ENCODE data around the gene ALOXE3.

ALOXE3 gene

GRCh38 chr17:8131844-8132441 lies 13.6 kb upstream of the ALOXE3 start:
- H3K36me3 ChIP-seq (ENCODE audit: insufficient read depth, low read length) = no peaks in the 10 kb centered on the region
- H3K27ac ChIP-seq (ENCODE audit: low read depth, low read length, poor library complexity, severe bottlenecking) = no peak overlapping the region
- no peaks in the 10 kb centered on the region for H3K79me2 ChIP-seq (ENCODE audit: insufficient read depth, low read length)
- no peaks in the 10 kb centered on the region for H4K20me1 ChIP-seq (ENCODE audit: insufficient read depth, low read length)
- TF ChIP-seq CTCF (IDR thresholded peaks at IDR 0.05; ENCODE audit: low read length) (no peak), EZH2 (IDR thresholded peaks at IDR 0.05; ENCODE audit: borderline replicate concordance, low read length) (no peak)
- H3K9ac ChIP-seq (ENCODE audit: low read length) = no peak overlapping the region
- no peaks in the 10 kb centered on the region for H3K27me3 ChIP-seq (ENCODE audit: insufficient read depth, low read length)
- H3F3A ChIP-seq (ENCODE audit: insufficient read depth, low read length) = peaks cover 2% of the 10 kb centered on the region
- no peaks in the 10 kb centered on the region for H3K9me3 ChIP-seq (ENCODE audit: low read length)
- no peak overlapping the region for H3K4me3 ChIP-seq (ENCODE audit: low read depth, low read length, poor library complexity, severe bottlenecking)
- H3K9me2 ChIP-seq (ENCODE audit: low read depth, low read length) = no peaks in the 10 kb centered on the region
- peaks cover 4% of the 10 kb centered on the region for H3K4me1 ChIP-seq (ENCODE audit: insufficient read depth, low read length, severe bottlenecking)
- no peak overlapping the region for H3K4me2 ChIP-seq (ENCODE audit: low read length)
- no peak overlapping the region for H2AFZ ChIP-seq (ENCODE audit: low read length)

- Histone ChIP-seq H3K27ac (ENCODE audit: low read depth, low read length, poor library complexity, severe bottlenecking) (no peak overlapping the region), H3K36me3 (ENCODE audit: insufficient read depth, low read length) (no peaks in the 10 kb centered on the region), H3F3A (ENCODE audit: insufficient read depth, low read length) (peaks cover 5% of the 10 kb centered on the region), H4K20me1 (ENCODE audit: insufficient read depth, low read length) (no peaks in the 10 kb centered on the region), H3K9me2 (ENCODE audit: low read depth, low read length) (no peaks in the 10 kb centered on the region), H3K4me1 (ENCODE audit: insufficient read depth, low read length, severe bottlenecking) (peaks cover 30% of the 10 kb centered on the region), H3K9ac (ENCODE audit: low read length) (no peak overlapping the region), H3K4me2 (ENCODE audit: low read length) (no peak overlapping the region), H3K9me3 (ENCODE audit: low read length) (no peaks in the 10 kb centered on the region), H3K4me3 (ENCODE audit: low read depth, low read length, poor library complexity, severe bottlenecking) (no peak overlapping the region), H2AFZ (ENCODE audit: low read length) (no peak overlapping the region), H3K27me3 (ENCODE audit: insufficient read depth, low read length) (peaks cover 6% of the 10 kb centered on the region; the same call in 1 of the 2 replicates), H3K79me2 (ENCODE audit: insufficient read depth, low read length) (no peaks in the 10 kb centered on the region)
- TF ChIP-seq CTCF (IDR thresholded peaks at IDR 0.05; ENCODE audit: low read length) = no peak
- no peak for TF ChIP-seq EZH2 (IDR thresholded peaks at IDR 0.05; ENCODE audit: borderline replicate concordance, low read length)
These were observed 9.9 kb upstream of the ALOXE3 start for GRCh38 chr17:8128125-8128784.

GRCh38 chr17:8126491-8127066 lies 8.3 kb upstream of the ALOXE3 start:
- Histone ChIP-seq H4K20me1 (ENCODE audit: insufficient read depth, low read length) (no peaks in the 10 kb centered on the region), H3K9me2 (ENCODE audit: low read depth, low read length) (no peaks in the 10 kb centered on the region), H3K9ac (ENCODE audit: low read length) (peak overlapping the region; percentile 69), H3K4me3 (ENCODE audit: low read depth, low read length, poor library complexity, severe bottlenecking) (peak overlapping the region; percentile 98), H3K36me3 (ENCODE audit: insufficient read depth, low read length) (no peaks in the 10 kb centered on the region), H3K9me3 (ENCODE audit: low read length) (no peaks in the 10 kb centered on the region), H3K27me3 (ENCODE audit: insufficient read depth, low read length) (peaks cover 6% of the 10 kb centered on the region), H2AFZ (ENCODE audit: low read length) (no peak overlapping the region), H3F3A (ENCODE audit: insufficient read depth, low read length) (peaks cover 5% of the 10 kb centered on the region), H3K27ac (ENCODE audit: low read depth, low read length, poor library complexity, severe bottlenecking) (peak overlapping the region; percentile 53), H3K4me2 (ENCODE audit: low read length) (peak overlapping the region; percentile 88), H3K79me2 (ENCODE audit: insufficient read depth, low read length) (no peaks in the 10 kb centered on the region), H3K4me1 (ENCODE audit: insufficient read depth, low read length, severe bottlenecking) (peaks cover 43% of the 10 kb centered on the region)
- TF ChIP-seq CTCF (IDR thresholded peaks at IDR 0.05; ENCODE audit: low read length) (no peak), EZH2 (IDR thresholded peaks at IDR 0.05; ENCODE audit: borderline replicate concordance, low read length) (no peak)
